ENCODE data around the gene SSRP1. TPM values are rescaled to one million over a fixed set of nuclear protein-coding genes. Genes with fewer than 3 reads are reported as not detected.
"Not testable (repeated sequence)": the region's sequence is repeated elsewhere in the genome, so short reads cannot be mapped to it uniquely, and the experiment has no call there.

The SSRP1 gene
- polyA plus RNA-seq, 4 donors = 32.4 to 95.4 (median 63.7) TPM

DNA sequence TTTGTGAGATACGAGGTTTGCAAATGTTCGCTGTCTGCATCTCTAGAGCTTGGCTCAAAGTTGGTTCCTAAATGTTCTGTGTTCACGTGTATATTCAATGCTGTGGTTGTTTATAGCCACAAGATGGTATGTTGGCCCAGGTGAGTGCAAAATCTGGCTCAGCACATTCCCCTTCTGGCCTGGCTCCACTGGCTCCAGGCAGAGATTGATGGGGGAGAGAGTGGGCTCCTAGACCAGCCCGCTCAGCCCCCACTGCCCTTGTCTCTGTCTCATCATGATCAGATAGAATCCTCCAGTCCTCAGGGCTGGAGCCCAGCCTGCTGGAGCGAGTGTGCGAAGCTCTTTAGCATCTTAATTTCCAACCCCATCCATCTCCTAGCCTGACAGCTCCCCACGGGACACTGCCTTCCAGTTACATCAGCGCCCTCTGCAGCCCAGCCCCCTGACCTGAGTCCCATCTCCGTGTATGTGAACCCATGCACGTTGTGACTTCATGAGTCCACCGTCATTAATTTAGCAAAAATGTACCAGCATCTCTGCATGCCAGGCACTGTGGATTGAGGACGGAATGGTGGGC lies 4.4 kb upstream of the SSRP1 start:
- FAIRE-seq (no peak), DNase-seq (peak in 1 of 2 donors; percentile 29)
- H3K9me3 ChIP-seq (ENCODE audit: control insufficient read depth in 2 of 2, insufficient read depth in 1 of 2, low read depth in 1 of 2, low read length in 1 of 2) = no peaks in the 10 kb centered on the region
- H3K27me3 ChIP-seq (ENCODE audit: control insufficient read depth in 3 of 3, insufficient read depth in 3 of 3, low read length in 3 of 3) = peaks cover 0 to 7% (median 0%) of the 10 kb centered on the region in 3 donors
- peaks cover 0 to 6% (median 0%) of the 10 kb centered on the region in 3 donors for H3K4me1 ChIP-seq (ENCODE audit: control insufficient read depth in 3 of 3, insufficient read depth in 2 of 3, low read depth in 1 of 3, low read length in 2 of 3)
- 39 to 46% (median 45%) methylated on average over 12 of the region's 12 CpGs for WGBS, 3 donors
- no peaks in the 10 kb centered on the region for H3K36me3 ChIP-seq (ENCODE audit: control insufficient read depth in 3 of 3, insufficient read depth in 2 of 3, low read depth in 1 of 3, low read length in 3 of 3)
- no peak overlapping the region for H3K4me3 ChIP-seq (ENCODE audit: low read depth in 1 of 3, low read length in 3 of 3)
- H3K27ac ChIP-seq (ENCODE audit: low read depth in 1 of 3, low read length in 2 of 3) = no peak overlapping the region

DNA sequence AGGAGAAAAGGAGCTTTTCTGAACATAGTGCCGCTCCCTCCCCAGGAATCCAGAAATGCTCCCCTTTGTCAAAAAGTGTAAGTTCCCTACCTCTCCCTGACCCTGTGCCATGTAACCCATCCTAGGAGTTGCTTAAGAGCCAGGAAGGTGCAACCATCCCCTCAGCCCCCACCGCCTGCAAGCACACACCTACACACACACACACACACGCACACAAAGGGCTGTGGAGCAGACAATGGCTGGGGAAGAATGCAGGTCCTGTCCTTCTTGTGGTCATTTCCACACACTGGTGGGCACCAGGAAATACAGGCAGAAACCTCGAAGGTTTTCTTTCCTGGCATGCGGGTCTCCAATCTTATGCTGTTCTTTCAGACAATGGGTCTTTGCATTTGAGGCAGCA lies 3.6 kb upstream of the SSRP1 start:
- DNase-seq (no peak), FAIRE-seq (no peak)
- WGBS, 3 donors = 83 to 90% (median 83%) methylated on average over 5 of the region's 5 CpGs
- no peaks in the 10 kb centered on the region for H3K9me3 ChIP-seq (ENCODE audit: control insufficient read depth in 2 of 2, insufficient read depth in 1 of 2, low read depth in 1 of 2, low read length in 1 of 2)
- peaks cover 0 to 3% (median 0%) of the 10 kb centered on the region in 3 donors for H3K36me3 ChIP-seq (ENCODE audit: control insufficient read depth in 3 of 3, insufficient read depth in 2 of 3, low read depth in 1 of 3, low read length in 3 of 3)
- H3K27me3 ChIP-seq (ENCODE audit: control insufficient read depth in 3 of 3, insufficient read depth in 3 of 3, low read length in 3 of 3) = peaks cover 0 to 7% (median 0%) of the 10 kb centered on the region in 3 donors
- H3K4me3 ChIP-seq (ENCODE audit: low read depth in 1 of 3, low read length in 3 of 3) = no peak overlapping the region
- H3K27ac ChIP-seq (ENCODE audit: low read depth in 1 of 3, low read length in 2 of 3) = no peak overlapping the region
- H3K4me1 ChIP-seq (ENCODE audit: control insufficient read depth in 3 of 3, insufficient read depth in 2 of 3, low read depth in 1 of 3, low read length in 2 of 3) = peaks cover 2 to 10% (median 6%) of the 10 kb centered on the region in 3 donors

DNA sequence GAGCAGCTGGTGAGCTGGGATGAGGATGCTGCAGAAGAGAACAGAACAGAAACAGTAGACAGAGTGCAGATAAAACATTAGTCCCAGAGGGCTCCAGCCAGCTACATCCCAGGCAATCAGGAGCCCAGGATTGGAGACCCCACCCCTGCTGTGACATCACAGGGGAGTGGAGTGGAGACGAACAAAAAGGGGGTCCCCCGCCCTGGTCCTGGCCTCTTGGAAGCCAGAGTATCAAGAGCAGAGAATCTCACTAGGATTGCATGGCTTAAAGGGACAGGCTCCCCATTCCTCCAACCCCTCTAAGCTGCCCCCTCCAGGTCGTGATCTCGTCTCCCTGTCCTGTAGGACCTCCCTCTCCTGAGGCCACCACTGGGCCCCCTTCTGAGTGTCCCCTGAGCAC lies 2.5 kb upstream of the SSRP1 start, which contains the start of gene P2RX3:
TSS of gene P2RX3 (plus strand) at position 211 of the 400 bp plus-strand sequence. CDS start 199 bp downstream, outside the sequence.
- no peak within 1 kb of the TSS for H3K4me3 ChIP-seq (ENCODE audit: low read depth in 1 of 3, low read length in 3 of 3)
- H3K27me3 ChIP-seq (ENCODE audit: control insufficient read depth in 3 of 3, insufficient read depth in 3 of 3, low read length in 3 of 3) = peaks cover 0 to 7% (median 0%) of the 10 kb centered on the region in 3 donors
- H3K9me3 ChIP-seq (ENCODE audit: control insufficient read depth in 2 of 2, insufficient read depth in 1 of 2, low read depth in 1 of 2, low read length in 1 of 2) = no peaks in the 10 kb centered on the region
- peaks cover 2 to 10% (median 8%) of the 10 kb centered on the region in 3 donors for H3K4me1 ChIP-seq (ENCODE audit: control insufficient read depth in 3 of 3, insufficient read depth in 2 of 3, low read depth in 1 of 3, low read length in 2 of 3)
- no peak for DNase-seq
- H3K36me3 ChIP-seq (ENCODE audit: control insufficient read depth in 3 of 3, insufficient read depth in 2 of 3, low read depth in 1 of 3, low read length in 3 of 3) = peaks cover 0 to 9% (median 0%) of the 10 kb centered on the region in 3 donors
- no peak within 1 kb of the TSS for H3K27ac ChIP-seq (ENCODE audit: low read depth in 1 of 3, low read length in 2 of 3)
- WGBS, 3 donors = 33 to 44% (median 43%) methylated on average over 4 of the region's 4 CpGs
- no peak for FAIRE-seq

DNA sequence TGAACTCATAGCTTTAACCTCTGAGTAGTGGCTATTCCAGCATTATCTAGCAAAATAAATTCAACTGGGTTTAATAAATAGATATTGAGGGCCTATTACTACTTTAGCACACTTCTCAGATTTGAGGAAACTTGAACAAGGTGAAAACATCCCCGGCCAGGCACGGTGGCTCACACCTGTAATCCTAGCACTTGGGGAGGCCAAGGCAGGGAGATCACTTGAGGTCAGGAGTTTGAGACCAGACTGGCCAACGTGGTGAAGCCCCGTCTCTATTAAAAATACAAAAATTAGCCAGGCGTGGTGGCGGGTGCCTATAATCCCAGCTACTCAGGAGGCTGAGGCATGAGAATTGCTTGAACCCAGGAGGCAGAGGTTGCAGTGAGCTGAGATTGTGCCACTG lies 1.2 kb upstream of the SSRP1 start:
- not testable (repeated sequence) for FAIRE-seq; H3K4me3 ChIP-seq (ENCODE audit: low read depth in 1 of 3, low read length in 3 of 3); H3K27me3 ChIP-seq (ENCODE audit: control insufficient read depth in 3 of 3, insufficient read depth in 3 of 3, low read length in 3 of 3); DNase-seq; H3K27ac ChIP-seq (ENCODE audit: low read depth in 1 of 3, low read length in 2 of 3); H3K9me3 ChIP-seq (ENCODE audit: control insufficient read depth in 2 of 2, insufficient read depth in 1 of 2, low read depth in 1 of 2, low read length in 1 of 2)
- peaks cover 2 to 10% (median 8%) of the 10 kb centered on the region in 3 donors for H3K4me1 ChIP-seq (ENCODE audit: control insufficient read depth in 3 of 3, insufficient read depth in 2 of 3, low read depth in 1 of 3, low read length in 2 of 3)
- 90 to 94% (median 93%) methylated on average over 6 of the region's 6 CpGs for WGBS, 3 donors
- peaks cover 2 to 20% (median 7%) of the 10 kb centered on the region in 3 donors for H3K36me3 ChIP-seq (ENCODE audit: control insufficient read depth in 3 of 3, insufficient read depth in 2 of 3, low read depth in 1 of 3, low read length in 3 of 3)

DNA sequence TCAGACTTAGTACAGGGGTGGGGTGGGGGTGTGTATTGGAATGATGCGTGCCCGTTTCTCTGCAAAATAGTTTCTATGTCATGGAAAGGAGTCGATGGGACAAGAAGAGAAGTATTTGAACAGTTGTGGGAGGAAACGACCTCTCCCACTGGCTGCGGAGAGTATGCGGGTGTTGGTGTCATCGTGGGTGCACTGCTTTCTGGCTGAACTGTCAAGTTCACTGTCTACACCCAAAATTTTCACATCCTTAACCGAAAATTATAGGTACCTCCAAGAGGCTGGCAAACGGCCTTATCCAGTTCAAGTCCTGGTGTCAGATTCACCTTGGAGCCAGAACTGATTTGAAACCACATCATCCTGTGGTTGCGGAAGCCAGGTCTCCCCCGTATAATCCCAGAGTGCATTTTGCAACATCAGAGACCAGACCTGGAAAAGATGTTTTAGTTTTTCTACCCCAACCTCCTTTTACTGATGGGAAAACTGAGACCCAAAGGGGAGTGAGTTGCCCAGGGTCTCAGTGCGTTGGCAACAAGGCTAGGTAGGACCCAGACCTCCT lies 497 bp upstream of the SSRP1 start:
- H3K4me3 ChIP-seq (ENCODE audit: low read depth in 1 of 3, low read length in 3 of 3) = peak overlapping the region; percentile 14 to 88 (median 74)
- peaks cover 0 to 7% (median 0%) of the 10 kb centered on the region in 3 donors for H3K27me3 ChIP-seq (ENCODE audit: control insufficient read depth in 3 of 3, insufficient read depth in 3 of 3, low read length in 3 of 3)
- H3K9me3 ChIP-seq (ENCODE audit: control insufficient read depth in 2 of 2, insufficient read depth in 1 of 2, low read depth in 1 of 2, low read length in 1 of 2) = no peaks in the 10 kb centered on the region
- FAIRE-seq (no peak), DNase-seq (no peak)
- peak overlapping the region; percentile 43 to 85 (median 75) for H3K27ac ChIP-seq (ENCODE audit: low read depth in 1 of 3, low read length in 2 of 3)
- peaks cover 2 to 10% (median 8%) of the 10 kb centered on the region in 3 donors for H3K4me1 ChIP-seq (ENCODE audit: control insufficient read depth in 3 of 3, insufficient read depth in 2 of 3, low read depth in 1 of 3, low read length in 2 of 3)
- WGBS, 3 donors = 28 to 36% (median 29%) methylated on average over 12 of the region's 12 CpGs
- peaks cover 4 to 25% (median 7%) of the 10 kb centered on the region in 3 donors for H3K36me3 ChIP-seq (ENCODE audit: control insufficient read depth in 3 of 3, insufficient read depth in 2 of 3, low read depth in 1 of 3, low read length in 3 of 3)

DNA sequence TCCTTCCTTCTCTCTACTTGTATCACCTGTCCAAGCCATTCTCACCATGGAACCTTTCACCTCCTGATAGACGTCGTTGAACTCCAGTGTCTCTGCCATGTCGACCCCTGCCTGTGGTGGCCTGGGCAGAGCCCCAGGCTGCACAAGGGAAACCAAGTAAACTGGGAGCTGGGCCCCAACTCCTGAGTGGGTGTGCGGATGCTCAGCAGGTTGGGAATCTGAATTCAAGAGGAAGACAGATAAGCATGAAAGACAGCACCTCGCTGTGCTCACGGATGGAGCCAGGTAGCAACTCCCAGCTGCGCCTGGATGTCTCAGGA lies 709 bp downstream of the SSRP1 start:
- H3K36me3 ChIP-seq (ENCODE audit: control insufficient read depth in 3 of 3, insufficient read depth in 2 of 3, low read depth in 1 of 3, low read length in 3 of 3) = peaks cover 7 to 35% (median 11%) of the 10 kb centered on the region in 3 donors
- 0 to 3% (median 3%) methylated on average over 7 of the region's 7 CpGs for WGBS, 3 donors
- peak overlapping the region; percentile 37 to 76 (median 58) for H3K27ac ChIP-seq (ENCODE audit: low read depth in 1 of 3, low read length in 2 of 3)
- no peaks in the 10 kb centered on the region for H3K27me3 ChIP-seq (ENCODE audit: control insufficient read depth in 3 of 3, insufficient read depth in 3 of 3, low read length in 3 of 3)
- DNase-seq (no peak), FAIRE-seq (no peak)
- H3K4me1 ChIP-seq (ENCODE audit: control insufficient read depth in 3 of 3, insufficient read depth in 2 of 3, low read depth in 1 of 3, low read length in 2 of 3) = peaks cover 2 to 10% (median 8%) of the 10 kb centered on the region in 3 donors
- peak overlapping the region; percentile 74 to 88 (median 81) for H3K4me3 ChIP-seq (ENCODE audit: low read depth in 1 of 3, low read length in 3 of 3)
- no peaks in the 10 kb centered on the region for H3K9me3 ChIP-seq (ENCODE audit: control insufficient read depth in 2 of 2, insufficient read depth in 1 of 2, low read depth in 1 of 2, low read length in 1 of 2)

DNA sequence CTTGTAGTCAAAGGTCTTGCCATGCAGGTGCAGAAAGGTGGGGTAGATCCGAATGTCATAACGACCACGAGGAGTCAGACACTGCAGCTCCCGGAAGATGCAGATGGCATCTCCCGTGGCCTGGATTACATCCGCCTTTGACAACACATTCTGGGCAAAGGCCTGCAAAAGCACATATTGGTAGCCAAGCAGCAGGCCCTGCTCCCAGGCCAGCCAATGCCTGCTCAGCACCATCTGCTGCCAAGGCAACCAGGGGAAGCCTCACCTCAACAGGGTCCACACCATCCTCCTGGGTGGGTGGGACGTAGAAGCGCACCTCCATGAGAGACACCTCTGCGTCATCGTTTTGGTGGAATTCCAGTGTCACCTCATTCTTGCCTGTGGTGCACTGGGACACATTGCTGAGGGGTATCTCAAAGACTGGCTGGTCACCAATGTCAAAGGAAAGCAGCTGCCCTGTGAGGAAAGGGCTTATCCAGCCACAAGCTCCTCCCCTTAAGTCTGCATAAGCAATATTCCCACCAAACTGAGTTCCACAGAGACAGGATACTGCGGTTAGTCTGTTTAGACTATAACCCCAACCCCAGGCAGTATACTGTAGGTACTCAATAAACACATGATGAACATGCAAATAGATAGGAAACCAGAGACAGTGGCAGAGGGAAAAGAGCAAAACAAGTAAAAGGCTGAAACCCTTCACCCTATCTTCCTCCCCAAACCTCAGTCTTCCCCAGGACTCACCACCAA lies 2.8 kb downstream of the SSRP1 start:
- FAIRE-seq (no peak), DNase-seq (no peak)
- peaks cover 2 to 10% (median 8%) of the 10 kb centered on the region in 3 donors for H3K4me1 ChIP-seq (ENCODE audit: control insufficient read depth in 3 of 3, insufficient read depth in 2 of 3, low read depth in 1 of 3, low read length in 2 of 3)
- peaks cover 11 to 52% (median 12%) of the 10 kb centered on the region in 3 donors for H3K36me3 ChIP-seq (ENCODE audit: control insufficient read depth in 3 of 3, insufficient read depth in 2 of 3, low read depth in 1 of 3, low read length in 3 of 3)
- WGBS, 3 donors = 90 to 93% (median 92%) methylated on average over 11 of the region's 11 CpGs
- no peaks in the 10 kb centered on the region for H3K9me3 ChIP-seq (ENCODE audit: control insufficient read depth in 2 of 2, insufficient read depth in 1 of 2, low read depth in 1 of 2, low read length in 1 of 2)
- H3K4me3 ChIP-seq (ENCODE audit: low read depth in 1 of 3, low read length in 3 of 3) = no peak overlapping the region
- no peaks in the 10 kb centered on the region for H3K27me3 ChIP-seq (ENCODE audit: control insufficient read depth in 3 of 3, insufficient read depth in 3 of 3, low read length in 3 of 3)
- H3K27ac ChIP-seq (ENCODE audit: low read depth in 1 of 3, low read length in 2 of 3) = peak overlapping the region in 1 of 3 donors; percentile 11

DNA sequence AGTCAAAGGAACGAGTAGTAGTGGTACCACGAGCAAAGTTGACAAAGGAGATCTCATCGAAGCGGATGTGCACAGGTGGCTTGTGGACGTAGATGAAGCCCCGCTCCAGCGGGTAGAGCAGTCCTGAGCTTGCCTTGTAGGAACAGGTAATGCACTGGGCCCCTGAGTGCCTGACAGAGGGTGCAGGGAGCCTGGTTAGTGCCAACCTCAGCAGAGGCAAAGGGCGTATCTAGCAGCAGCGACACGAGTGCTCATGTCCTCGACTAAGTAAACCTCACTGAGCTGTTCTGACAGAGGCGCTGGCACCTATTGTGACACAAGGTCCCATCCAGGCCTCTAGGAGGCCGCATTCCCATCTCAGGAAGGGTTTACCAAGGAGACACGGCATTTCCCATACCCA lies 4.0 kb downstream of the SSRP1 start:
- H3K4me1 ChIP-seq (ENCODE audit: control insufficient read depth in 3 of 3, insufficient read depth in 2 of 3, low read depth in 1 of 3, low read length in 2 of 3) = peaks cover 2 to 12% (median 8%) of the 10 kb centered on the region in 3 donors
- no peak overlapping the region for H3K4me3 ChIP-seq (ENCODE audit: low read depth in 1 of 3, low read length in 3 of 3)
- H3K9me3 ChIP-seq (ENCODE audit: control insufficient read depth in 2 of 2, insufficient read depth in 1 of 2, low read depth in 1 of 2, low read length in 1 of 2) = no peaks in the 10 kb centered on the region
- H3K36me3 ChIP-seq (ENCODE audit: control insufficient read depth in 3 of 3, insufficient read depth in 2 of 3, low read depth in 1 of 3, low read length in 3 of 3) = peaks cover 11 to 62% (median 16%) of the 10 kb centered on the region in 3 donors
- H3K27me3 ChIP-seq (ENCODE audit: control insufficient read depth in 3 of 3, insufficient read depth in 3 of 3, low read length in 3 of 3) = no peaks in the 10 kb centered on the region
- no peak for FAIRE-seq
- H3K27ac ChIP-seq (ENCODE audit: low read depth in 1 of 3, low read length in 2 of 3) = no peak overlapping the region
- 91 to 93% (median 92%) methylated on average over 14 of the region's 14 CpGs for WGBS, 3 donors
- DNase-seq = no peak

Data from small intestine (tissue), 7 donors.